Endothelial cell of umbilical vein (primary cell): ENCODE measurements around the gene PPP3CA.

Experiments
- EZH2 ChIP-seq: IDR thresholded peaks from 2 replicates; pipeline ENCODE4 v1.6.1; 2012; ENCODE audit warnings: borderline replicate concordance, low read depth, mild to moderate bottlenecking, moderate library complexity, low read length, inconsistent platforms; ENCODE audit not compliant: severe bottlenecking
- JUN ChIP-seq: IDR thresholded peaks from 2 replicates; pipeline ENCODE4 v1.6.1; 2011; ENCODE audit warnings: borderline replicate concordance, low read depth; ENCODE audit not compliant: insufficient read length, insufficient read depth
- POLR2A ChIP-seq: IDR thresholded peaks from 2 replicates; pipeline ENCODE4 v1.6.1; 2012; ENCODE audit warnings: low read depth, mild to moderate bottlenecking, control low read depth, low read length
- TF ChIP-seq, protein P1 (sequence below), 2 donors: IDR thresholded peaks; 1 replicate in 1 of 2; 2 replicates in 1 of 2; pipeline ENCODE4 v1.5.1; 2011; ENCODE audit warnings: low read length in 2 of 2, mild to moderate bottlenecking in 2 of 2, moderate library complexity in 2 of 2, control low read depth in 1 of 2, inconsistent platforms in 1 of 2, low read depth in 1 of 2; ENCODE audit not compliant: insufficient read depth in 1 of 2; ENCODE audit errors: extremely low read depth in 1 of 2

DNA sequence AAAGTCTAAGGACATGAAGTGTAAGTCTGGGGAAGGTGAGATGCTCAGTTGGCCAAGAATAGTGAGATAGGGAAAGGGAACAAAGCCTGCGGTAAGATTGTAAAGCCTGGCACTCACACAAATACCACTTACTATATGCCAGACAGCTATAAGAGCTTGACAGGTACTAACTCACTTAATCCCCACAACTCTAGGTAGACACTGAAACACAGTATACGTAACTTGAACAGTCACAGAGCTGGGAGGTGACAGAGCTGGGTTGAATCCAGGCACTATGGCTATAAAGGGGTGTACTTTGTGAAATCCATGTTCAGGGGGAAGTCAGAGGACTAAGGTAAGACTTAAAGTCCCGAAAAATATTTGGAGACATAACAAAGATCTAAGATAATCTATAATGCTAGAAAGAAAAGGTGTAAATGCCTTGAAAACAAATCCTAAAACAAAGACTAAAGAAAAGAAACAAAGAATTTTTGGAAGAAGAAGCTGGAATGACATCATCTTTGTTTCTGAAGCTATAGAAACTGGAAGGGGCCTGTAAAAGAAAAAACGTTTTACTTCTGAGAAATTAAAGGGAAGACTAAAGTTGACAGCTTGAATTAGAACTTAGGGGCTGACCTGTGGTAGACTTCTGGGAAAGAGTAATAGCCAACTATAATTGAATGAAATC, 172.5 kb downstream of the PPP3CA start:
- TF ChIP-seq, protein P1, sequence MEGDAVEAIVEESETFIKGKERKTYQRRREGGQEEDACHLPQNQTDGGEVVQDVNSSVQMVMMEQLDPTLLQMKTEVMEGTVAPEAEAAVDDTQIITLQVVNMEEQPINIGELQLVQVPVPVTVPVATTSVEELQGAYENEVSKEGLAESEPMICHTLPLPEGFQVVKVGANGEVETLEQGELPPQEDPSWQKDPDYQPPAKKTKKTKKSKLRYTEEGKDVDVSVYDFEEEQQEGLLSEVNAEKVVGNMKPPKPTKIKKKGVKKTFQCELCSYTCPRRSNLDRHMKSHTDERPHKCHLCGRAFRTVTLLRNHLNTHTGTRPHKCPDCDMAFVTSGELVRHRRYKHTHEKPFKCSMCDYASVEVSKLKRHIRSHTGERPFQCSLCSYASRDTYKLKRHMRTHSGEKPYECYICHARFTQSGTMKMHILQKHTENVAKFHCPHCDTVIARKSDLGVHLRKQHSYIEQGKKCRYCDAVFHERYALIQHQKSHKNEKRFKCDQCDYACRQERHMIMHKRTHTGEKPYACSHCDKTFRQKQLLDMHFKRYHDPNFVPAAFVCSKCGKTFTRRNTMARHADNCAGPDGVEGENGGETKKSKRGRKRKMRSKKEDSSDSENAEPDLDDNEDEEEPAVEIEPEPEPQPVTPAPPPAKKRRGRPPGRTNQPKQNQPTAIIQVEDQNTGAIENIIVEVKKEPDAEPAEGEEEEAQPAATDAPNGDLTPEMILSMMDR (IDR thresholded peaks at IDR 0.05; ENCODE audit: extremely low read depth in 1 of 2, insufficient read depth in 1 of 2, low read depth in 1 of 2, low read length in 2 of 2) = no peak
- no peak for TF ChIP-seq JUN
- no peak for TF ChIP-seq POLR2A
- TF ChIP-seq EZH2 = no peak
